Neuronal stem cell (in vitro differentiated cells): ENCODE results near the gene UBAC1.
"Not testable (repeated sequence)": the region's sequence is repeated elsewhere in the genome, so short reads cannot be mapped to it uniquely, and the experiment has no call there.

Source experiments
- DNase-seq: peaks from one replicate; pipeline ENCODE4 v3.0.0-alpha.2; 2013; ENCODE audit warnings: low spot score
- H2AFZ ChIP-seq: one replicate; pipeline ENCODE4 v1.6.1; 2013; ENCODE audit warnings: mild to moderate bottlenecking, low read length, inconsistent platforms
- H2AK5ac ChIP-seq: 2 replicates; pipeline ENCODE4 v1.6.1; 2013; ENCODE audit warnings: low read depth, mild to moderate bottlenecking, inconsistent platforms, low read length, moderate library complexity, mixed read lengths
- H2BK120ac ChIP-seq: 2 replicates; pipeline ENCODE4 v1.6.1; 2013; ENCODE audit warnings: low read depth, mild to moderate bottlenecking, inconsistent platforms, low read length, moderate library complexity, mixed read lengths
- H2BK12ac ChIP-seq: one replicate; pipeline ENCODE4 v1.6.1; 2013; ENCODE audit warnings: low read length, inconsistent platforms
- H2BK15ac ChIP-seq: 2 replicates; pipeline ENCODE4 v1.6.1; 2013; ENCODE audit warnings: mild to moderate bottlenecking, low read length, inconsistent platforms, mixed read lengths
- H2BK5ac ChIP-seq: one replicate; pipeline ENCODE4 v1.6.1; 2013; ENCODE audit warnings: inconsistent platforms, mild to moderate bottlenecking, low read length, moderate library complexity
- H3K14ac ChIP-seq: one replicate; pipeline ENCODE4 v1.6.1; 2013; ENCODE audit warnings: low read length, inconsistent platforms
- H3K18ac ChIP-seq: 2 replicates; pipeline ENCODE4 v1.6.1; 2013; ENCODE audit warnings: low read length, inconsistent platforms
- H3K23ac ChIP-seq: 2 replicates; pipeline ENCODE4 v1.6.1; 2013; ENCODE audit warnings: low read depth, mild to moderate bottlenecking, mixed read lengths, low read length, inconsistent platforms; ENCODE audit not compliant: poor library complexity
- H3K27ac ChIP-seq: replicated peaks from 3 replicates; pipeline ENCODE4 v1.5.1; 2013; ENCODE audit warnings: low read length, inconsistent platforms
- H3K27me3 ChIP-seq, 3 experiments: 2 replicates each; pipeline ENCODE4 v1.6.1; 2013; ENCODE audit warnings: low read length in 3 of 3, mild to moderate bottlenecking in 2 of 3, inconsistent platforms in 1 of 3, low read depth in 1 of 3, mixed read lengths in 1 of 3, moderate library complexity in 1 of 3; ENCODE audit not compliant: control insufficient read depth in 3 of 3, insufficient read depth in 3 of 3
- H3K36me3 ChIP-seq, 2 donors: replicated peaks in 1 of 2; 2 replicates each; pipeline ENCODE4 v1.6.1; 2013; ENCODE audit warnings: low read length in 2 of 2; ENCODE audit not compliant: control insufficient read depth in 2 of 2, insufficient read depth in 2 of 2
- H3K4ac ChIP-seq: 2 replicates; pipeline ENCODE4 v1.6.1; 2013; ENCODE audit warnings: inconsistent platforms, mild to moderate bottlenecking, low read length, moderate library complexity
- H3K4me1 ChIP-seq, 2 donors: 1 replicate in 1 of 2; 2 replicates in 1 of 2; pipeline ENCODE4 v1.6.1; 2013; ENCODE audit warnings: low read length in 2 of 2, low read depth in 1 of 2; ENCODE audit not compliant: control insufficient read depth in 2 of 2, insufficient read depth in 1 of 2
- H3K4me2 ChIP-seq: one replicate; pipeline ENCODE4 v1.6.1; 2013; ENCODE audit warnings: mild to moderate bottlenecking, low read length, inconsistent platforms; ENCODE audit not compliant: insufficient read depth, poor library complexity, severe bottlenecking
- H3K4me3 ChIP-seq, 2 donors: 2 replicates each; pipeline ENCODE4 v1.5.1; 2013; ENCODE audit warnings: low read length in 2 of 2, mild to moderate bottlenecking in 2 of 2, inconsistent platforms in 1 of 2, moderate library complexity in 1 of 2
- H3K79me1 ChIP-seq: one replicate; pipeline ENCODE4 v1.6.1; 2013; ENCODE audit warnings: low read depth, mild to moderate bottlenecking, inconsistent platforms, low read length, moderate library complexity
- H3K9ac ChIP-seq: one replicate; pipeline ENCODE4 v1.6.1; 2013; ENCODE audit warnings: mild to moderate bottlenecking, low read depth, low read length, inconsistent platforms; ENCODE audit not compliant: poor library complexity
- H3K9me3 ChIP-seq, 2 donors: replicated peaks in 1 of 2; 2 replicates each; pipeline versions ENCODE3 to v1.6.1; 2013; ENCODE audit warnings: low read length in 2 of 2, mild to moderate bottlenecking in 2 of 2, inconsistent platforms in 1 of 2, low read depth in 1 of 2, mixed read lengths in 1 of 2, moderate library complexity in 1 of 2; ENCODE audit not compliant: control insufficient read depth in 2 of 2, insufficient read depth in 1 of 2
- H4K8ac ChIP-seq: one replicate; pipeline ENCODE4 v1.6.1; 2013; ENCODE audit warnings: low read depth, mild to moderate bottlenecking, inconsistent platforms, low read length, moderate library complexity
- H4K91ac ChIP-seq: one replicate; pipeline ENCODE4 v1.6.1; 2013; ENCODE audit warnings: low read length, low read depth, mild to moderate bottlenecking, inconsistent platforms; ENCODE audit not compliant: poor library complexity
- WGBS, 2 donors: extraction: QIAGEN DNeasy Blood & Tissue Kit; methylation state at CpG; one replicate each; pipeline ENCODE4 v1.1.7; 2013; ENCODE audit warnings: missing lambda C conversion rate in 2 of 2, mixed read lengths in 1 of 2; ENCODE audit not compliant: insufficient read length in 2 of 2, insufficient replicate concordance in 1 of 2; ENCODE audit errors: extremely low coverage in 2 of 2; 5-methylcytosine and 5-hydroxymethylcytosine counted together

The UBAC1 gene

DNA sequence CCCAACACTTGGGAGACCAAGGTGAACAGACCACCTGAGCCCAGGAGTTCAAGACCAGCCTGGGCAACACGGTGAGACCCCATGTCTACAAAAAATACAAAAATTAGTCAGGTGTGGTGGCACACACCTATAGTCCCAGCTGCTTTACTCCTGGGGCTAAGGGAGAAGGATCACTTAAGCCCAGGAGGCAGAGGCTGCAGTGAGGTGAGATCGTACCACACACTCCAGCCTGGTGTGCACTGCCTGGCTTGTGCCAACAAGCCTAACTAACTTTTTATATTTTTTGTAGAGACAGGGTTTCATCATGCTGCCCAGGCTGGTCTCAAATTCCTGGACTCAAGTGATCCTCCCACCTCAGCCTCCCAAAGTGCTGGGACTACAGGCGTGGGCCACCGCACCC, 10.3 kb downstream of the UBAC1 start:
- H2BK12ac ChIP-seq, H2AFZ ChIP-seq, H3K9me3 ChIP-seq, H3K27ac ChIP-seq, H3K18ac ChIP-seq, H3K9ac ChIP-seq, H2AK5ac ChIP-seq, H3K14ac ChIP-seq, H2BK5ac ChIP-seq, H3K79me1 ChIP-seq, H3K4me1 ChIP-seq, H2BK15ac ChIP-seq, H3K4me3 ChIP-seq, H3K4ac ChIP-seq, H4K91ac ChIP-seq, H4K8ac ChIP-seq, H3K27me3 ChIP-seq, DNase-seq, H2BK120ac ChIP-seq, H3K23ac ChIP-seq, H3K4me2 ChIP-seq: not testable (repeated sequence)
- WGBS, 2 donors: no CpG with 5 or more reads among the region's 4 CpGs
- peaks cover 27 to 81% of the 10 kb centered on the region in 2 donors for H3K36me3 ChIP-seq

DNA sequence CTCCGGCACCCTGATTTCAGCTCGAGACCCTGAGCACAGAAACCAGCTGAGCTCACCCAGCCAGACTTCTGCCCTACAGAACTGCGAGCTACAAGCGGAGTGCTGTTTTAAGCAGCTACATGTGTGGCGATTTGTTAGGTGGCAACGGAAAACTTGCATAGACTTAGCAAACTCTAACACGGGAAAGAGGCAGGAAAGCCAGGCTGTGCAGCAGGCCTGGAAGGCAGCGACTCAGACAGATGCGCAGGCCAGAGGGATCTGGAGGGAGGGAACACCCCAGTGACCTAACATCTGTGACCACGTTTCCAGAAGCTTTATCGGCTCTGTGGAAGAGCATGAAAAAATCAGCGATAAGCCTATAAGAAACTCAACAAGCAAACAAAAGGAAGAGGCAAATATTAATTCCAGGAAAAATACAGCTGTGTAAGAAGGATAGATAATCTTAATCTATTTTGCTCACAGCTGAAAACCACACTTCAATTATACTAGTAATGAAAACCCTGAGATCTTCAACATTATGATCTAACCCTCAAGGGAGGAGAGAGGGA, 11.0 kb downstream of the UBAC1 start:
- Histone ChIP-seq H3K79me1 (peaks cover 6% of the 10 kb centered on the region), H3K14ac (no peak overlapping the region), H2BK5ac (no peak overlapping the region), H3K36me3 (peaks cover 32 to 84% of the 10 kb centered on the region in 2 donors), H3K9me3 (no peaks in the 10 kb centered on the region), H3K18ac (no peak overlapping the region), H2BK12ac (no peak overlapping the region), H2BK15ac (no peak overlapping the region), H4K91ac (no peak overlapping the region), H3K4me3 (no peak overlapping the region), H3K4me1 (peaks cover 5 to 8% of the 10 kb centered on the region in 2 donors), H3K9ac (no peak overlapping the region), H3K4me2 (no peak overlapping the region), H2BK120ac (peak overlapping the region; percentile 38), H2AK5ac (no peak overlapping the region), H3K27ac (no peak overlapping the region), H3K23ac (no peak overlapping the region), H2AFZ (no peak overlapping the region), H3K4ac (no peak overlapping the region), H4K8ac (no peak overlapping the region), H3K27me3 (no peaks in the 10 kb centered on the region)
- no peak for DNase-seq
- no CpG with 5 or more reads among the region's 12 CpGs for WGBS, 2 donors

DNA sequence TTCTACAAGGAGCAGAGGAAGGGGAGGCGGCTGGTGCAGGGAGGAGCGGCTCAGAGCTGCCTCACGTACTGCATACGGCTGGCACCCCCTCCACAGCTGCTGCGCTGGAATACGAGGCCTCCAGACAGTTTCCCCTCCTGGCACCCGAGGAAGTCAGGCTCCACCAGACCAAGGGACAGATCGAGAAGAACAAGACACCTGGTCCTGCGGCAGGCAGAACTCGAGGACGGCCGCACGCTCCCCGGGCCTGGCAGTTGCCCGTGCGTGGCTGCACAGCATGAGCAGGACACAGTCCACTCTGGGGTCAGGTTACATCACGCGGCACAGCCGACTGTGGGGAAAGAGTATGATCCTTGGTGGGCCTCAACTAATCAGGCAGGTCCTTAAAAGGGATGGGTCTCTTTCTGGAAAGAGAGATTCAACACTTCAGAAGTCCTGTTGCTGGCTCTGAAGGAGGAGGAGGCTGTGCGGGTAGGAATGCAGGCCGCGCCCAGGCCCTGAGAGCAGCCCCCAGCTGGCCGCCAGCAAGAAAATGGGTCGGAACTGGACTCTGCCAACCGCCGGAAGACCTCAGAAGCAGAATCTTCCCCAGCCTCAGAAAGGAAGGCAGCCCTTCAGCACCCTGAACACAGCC, 11.6 kb downstream of the UBAC1 start:
- WGBS, 2 donors: no CpG with 5 or more reads among the region's 26 CpGs
- H3K4me2 ChIP-seq: no peak overlapping the region
- peaks cover 5 to 8% of the 10 kb centered on the region in 2 donors for H3K4me1 ChIP-seq
- H2BK12ac ChIP-seq: peak overlapping the region; percentile 41
- no peak overlapping the region for H3K4me3 ChIP-seq
- no peak for DNase-seq
- H3K27me3 ChIP-seq: no peaks in the 10 kb centered on the region
- H4K8ac ChIP-seq: no peak overlapping the region
- H2BK5ac ChIP-seq: no peak overlapping the region
- no peak overlapping the region for H3K23ac ChIP-seq
- H3K27ac ChIP-seq: no peak overlapping the region
- H3K9me3 ChIP-seq: no peaks in the 10 kb centered on the region
- no peak overlapping the region for H2AFZ ChIP-seq
- H4K91ac ChIP-seq: no peak overlapping the region
- no peak overlapping the region for H3K9ac ChIP-seq
- peak overlapping the region; percentile 80 for H3K18ac ChIP-seq
- no peak overlapping the region for H3K4ac ChIP-seq
- H3K79me1 ChIP-seq: peaks cover 6% of the 10 kb centered on the region
- H2BK120ac ChIP-seq: peak overlapping the region; percentile 38
- H2BK15ac ChIP-seq: no peak overlapping the region
- H3K14ac ChIP-seq: no peak overlapping the region
- peaks cover 37 to 84% of the 10 kb centered on the region in 2 donors for H3K36me3 ChIP-seq
- H2AK5ac ChIP-seq: no peak overlapping the region

DNA sequence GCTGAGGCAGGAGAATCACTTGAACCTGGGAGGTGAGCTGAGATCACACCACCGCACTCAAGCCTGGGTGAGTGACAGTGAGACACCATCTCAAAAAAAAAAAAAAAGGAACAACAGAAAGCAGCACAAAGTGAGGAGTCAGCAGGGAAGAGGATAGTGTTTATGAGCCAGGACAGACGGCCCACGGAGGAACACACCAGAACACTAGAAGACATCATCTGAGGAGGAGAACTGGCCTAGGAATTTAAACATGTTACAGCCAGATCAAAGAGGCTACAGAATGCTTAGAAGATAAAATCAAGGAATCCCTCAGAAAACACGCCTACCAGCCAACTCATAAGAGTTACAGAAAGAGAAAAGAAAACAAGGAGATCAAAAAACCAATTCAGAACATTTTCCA, 12.2 kb downstream of the UBAC1 start:
- no peak overlapping the region for H2AK5ac ChIP-seq
- H3K4ac ChIP-seq: no peak overlapping the region
- no peak overlapping the region for H3K14ac ChIP-seq
- no CpG with 5 or more reads among the region's 4 CpGs for whole genome bisulfite sequencing, 2 donors
- H3K4me3 ChIP-seq: no peak overlapping the region
- H3K4me2 ChIP-seq: no peak overlapping the region
- peaks cover 5 to 8% of the 10 kb centered on the region in 2 donors for H3K4me1 ChIP-seq
- H3K27me3 ChIP-seq: no peaks in the 10 kb centered on the region
- no peaks in the 10 kb centered on the region for H3K9me3 ChIP-seq
- no peak overlapping the region for H2BK15ac ChIP-seq
- H2BK5ac ChIP-seq: no peak overlapping the region
- H3K23ac ChIP-seq: no peak overlapping the region
- H3K27ac ChIP-seq: no peak overlapping the region
- no peak overlapping the region for H2BK12ac ChIP-seq
- peaks cover 38 to 85% of the 10 kb centered on the region in 2 donors for H3K36me3 ChIP-seq
- H2BK120ac ChIP-seq: no peak overlapping the region
- H2AFZ ChIP-seq: no peak overlapping the region
- DNase-seq: no peak
- H3K79me1 ChIP-seq: peaks cover 6% of the 10 kb centered on the region
- no peak overlapping the region for H3K18ac ChIP-seq
- no peak overlapping the region for H4K91ac ChIP-seq
- H3K9ac ChIP-seq: no peak overlapping the region
- H4K8ac ChIP-seq: no peak overlapping the region
